ENCODE data around the gene RBFA.

Gene RBFA

GRCh38 chr18:80074697-80075096, 40.5 kb downstream of the RBFA start:
- DNase-seq (ENCODE audit: low read depth in 2 of 2) = no peak

GRCh38 chr18:80075940-80076339, 41.7 kb downstream of the RBFA start:
- no peak for DNase-seq (ENCODE audit: low read depth in 2 of 2)

GRCh38 chr18:80076379-80076778, 42.1 kb downstream of the RBFA start:
- no peak for DNase-seq (ENCODE audit: low read depth in 2 of 2)

GRCh38 chr18:80077873-80078272, 43.6 kb downstream of the RBFA start:
- no peak for DNase-seq (ENCODE audit: low read depth in 2 of 2)

Measured in stimulated activated CD4-positive, alpha-beta T cell treated with anti-CD3 and anti-CD28 coated beads, Interleukin-15, amount 100 ng/mL, for 48 hours (primary cell).